K562 (cell line): Measurements from ENCODE around the gene MYO1B.

Experiments
- ATF7 ChIP-seq: fragments of 450-650 bp; IDR thresholded peaks from 2 replicates; pipeline ENCODE4 v1.7.1; 2014; ENCODE audit warnings: mild to moderate bottlenecking, moderate library complexity
- CTCF ChIP-seq, 3 experiments: IDR thresholded peaks in 2 of 3; conservative IDR thresholded peaks in 1 of 3; 2 replicates each; pipeline ENCODE4 v1.5.1; 2011 to 2012; ENCODE audit warnings: low read length in 3 of 3, mild to moderate bottlenecking in 3 of 3, control low read depth in 2 of 3, improper control_type of control experiment in 1 of 3, inconsistent platforms in 1 of 3, low read depth in 1 of 3, mixed read lengths in 1 of 3, moderate library complexity in 1 of 3; ENCODE audit not compliant: insufficient read depth in 2 of 3
- EGR1 ChIP-seq: fragments of 450-650 bp; conservative IDR thresholded peaks from 2 replicates; pipeline ENCODE4 v1.6.1; 2017; ENCODE audit warnings: mild to moderate bottlenecking
- FOXK1 ChIP-seq: sonication (generic); formaldehyde crosslinking; IDR thresholded peaks from 2 replicates; pipeline ENCODE4 v1.8.0; 2022; ENCODE audit warnings: missing genetic modification reagents, mild to moderate bottlenecking, borderline replicate concordance
- POLR2A ChIP-seq: fragments of 450-650 bp; conservative IDR thresholded peaks from 2 replicates; pipeline ENCODE4 v1.6.1; 2016
- RFX5 ChIP-seq: IDR thresholded peaks from 2 replicates; pipeline ENCODE4 v1.6.1; 2011; ENCODE audit warnings: low read depth, mild to moderate bottlenecking, improper control_type of control experiment, low read length
- ZBTB1 ChIP-seq: sonication (generic); formaldehyde crosslinking; IDR thresholded peaks from 2 replicates; pipeline ENCODE4 v1.8.1; 2023; ENCODE audit warnings: missing genetic modification reagents, low read depth, mild to moderate bottlenecking, borderline replicate concordance
- TF ChIP-seq, protein P1 (sequence below), 2 experiments: fragments of 450-650 bp; formaldehyde crosslinking in 1 of 2; IDR thresholded peaks; 2 replicates each; pipeline versions ENCODE4 v1.4.0 to v1.6.1; 2014 to 2020; ENCODE audit warnings: mild to moderate bottlenecking in 2 of 2, borderline replicate concordance in 1 of 2, low read depth in 1 of 2

DNA sequence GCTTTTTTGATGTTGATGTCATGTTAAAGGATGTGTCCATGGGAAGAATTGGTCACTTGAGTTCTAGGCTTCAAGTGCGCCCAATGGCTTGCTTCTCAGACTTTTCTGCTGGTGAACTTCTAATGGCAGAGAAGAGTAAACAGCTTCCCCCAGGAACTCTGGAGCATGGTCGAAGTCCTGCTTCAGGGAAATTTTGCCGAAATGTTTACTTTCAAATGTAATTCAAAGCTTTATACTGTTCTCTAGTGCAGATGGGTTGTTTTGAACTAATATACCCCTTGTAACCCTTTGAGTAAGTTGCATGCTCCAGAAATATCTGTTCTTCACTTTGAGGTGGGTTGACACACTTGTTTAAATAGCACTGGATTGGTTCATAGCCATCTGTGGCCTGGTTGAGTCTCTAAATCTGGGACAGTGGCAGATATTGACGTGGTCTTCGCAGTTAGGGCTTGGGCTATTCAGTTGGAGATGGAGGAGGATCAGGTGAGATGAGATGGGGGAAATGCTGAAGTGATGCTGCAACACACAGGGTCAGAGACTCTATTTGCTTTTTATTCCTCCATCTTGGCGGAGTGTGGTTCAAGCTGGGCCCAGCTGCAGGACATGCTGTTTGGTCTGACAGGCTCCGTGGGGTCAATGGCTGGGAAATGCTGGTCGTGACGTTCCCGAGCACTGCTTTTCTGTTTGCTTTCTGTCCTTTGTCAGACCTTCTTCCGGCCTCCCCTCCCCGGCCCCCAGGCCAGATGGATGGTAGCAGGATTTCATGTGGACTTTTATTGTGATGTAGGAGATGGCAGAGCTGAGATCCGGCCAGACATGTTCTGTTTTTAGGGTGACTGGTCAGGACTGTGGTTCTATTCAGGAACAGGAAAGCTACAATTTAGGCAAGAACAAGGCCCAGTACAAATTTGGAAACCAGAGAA is 35.9 kb downstream of the MYO1B start:
- TF ChIP-seq, protein P1, sequence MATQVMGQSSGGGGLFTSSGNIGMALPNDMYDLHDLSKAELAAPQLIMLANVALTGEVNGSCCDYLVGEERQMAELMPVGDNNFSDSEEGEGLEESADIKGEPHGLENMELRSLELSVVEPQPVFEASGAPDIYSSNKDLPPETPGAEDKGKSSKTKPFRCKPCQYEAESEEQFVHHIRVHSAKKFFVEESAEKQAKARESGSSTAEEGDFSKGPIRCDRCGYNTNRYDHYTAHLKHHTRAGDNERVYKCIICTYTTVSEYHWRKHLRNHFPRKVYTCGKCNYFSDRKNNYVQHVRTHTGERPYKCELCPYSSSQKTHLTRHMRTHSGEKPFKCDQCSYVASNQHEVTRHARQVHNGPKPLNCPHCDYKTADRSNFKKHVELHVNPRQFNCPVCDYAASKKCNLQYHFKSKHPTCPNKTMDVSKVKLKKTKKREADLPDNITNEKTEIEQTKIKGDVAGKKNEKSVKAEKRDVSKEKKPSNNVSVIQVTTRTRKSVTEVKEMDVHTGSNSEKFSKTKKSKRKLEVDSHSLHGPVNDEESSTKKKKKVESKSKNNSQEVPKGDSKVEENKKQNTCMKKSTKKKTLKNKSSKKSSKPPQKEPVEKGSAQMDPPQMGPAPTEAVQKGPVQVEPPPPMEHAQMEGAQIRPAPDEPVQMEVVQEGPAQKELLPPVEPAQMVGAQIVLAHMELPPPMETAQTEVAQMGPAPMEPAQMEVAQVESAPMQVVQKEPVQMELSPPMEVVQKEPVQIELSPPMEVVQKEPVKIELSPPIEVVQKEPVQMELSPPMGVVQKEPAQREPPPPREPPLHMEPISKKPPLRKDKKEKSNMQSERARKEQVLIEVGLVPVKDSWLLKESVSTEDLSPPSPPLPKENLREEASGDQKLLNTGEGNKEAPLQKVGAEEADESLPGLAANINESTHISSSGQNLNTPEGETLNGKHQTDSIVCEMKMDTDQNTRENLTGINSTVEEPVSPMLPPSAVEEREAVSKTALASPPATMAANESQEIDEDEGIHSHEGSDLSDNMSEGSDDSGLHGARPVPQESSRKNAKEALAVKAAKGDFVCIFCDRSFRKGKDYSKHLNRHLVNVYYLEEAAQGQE (IDR thresholded peaks at IDR 0.05; ENCODE audit: borderline replicate concordance): no peak
- TF ChIP-seq, protein P1 (CRISPR knock-in tag; IDR thresholded peaks at IDR 0.05; ENCODE audit: low read depth): no peak
- TF ChIP-seq FOXK1 (CRISPR knock-in tag): no peak
- TF ChIP-seq RFX5: no peak
- no peak for TF ChIP-seq ZBTB1 (CRISPR knock-in tag)
- no peak for TF ChIP-seq EGR1
- no peak for TF ChIP-seq CTCF (IDR thresholded peaks at IDR 0.05 in 2 of 3, conservative IDR thresholded peaks at IDR 0.05 in 1 of 3; ENCODE audit: insufficient read depth in 2 of 3, low read depth in 1 of 3, low read length in 3 of 3)
- no peak for TF ChIP-seq ATF7
- no peak for TF ChIP-seq POLR2A
